PC-3 (cell line): ENCODE measurements around the gene TMTC2. TPM values are rescaled to one million over a fixed set of nuclear protein-coding genes. Genes with fewer than 3 reads are reported as not detected.

Experiments used
- ATAC-seq: fragments of 200-7000 bp; cut with Tn5 transposase; 2 replicates; pipeline ENCODE4 v1.9.1; 2020; ENCODE audit warnings: mild to moderate bottlenecking, moderate library complexity
- BruUV-seq: library from RNA; stranded (reverse); fragments of 400-500 nt; replicated peaks from 2 replicates; lab custom pipeline; 2021; lab: Mats Ljungman, UMichigan
- CTCF ChIA-PET: fragments of 300-600 bp; sonication (Branson Sonifier 250); formaldehyde crosslinking; loops from one replicate; lab custom pipeline; 2022; ENCODE audit warnings: antibody characterized with exemption; lab: Charles Lee
- POLR2A ChIA-PET: fragments of 300-600 bp; sonication (Branson Sonifier 250); formaldehyde crosslinking; loops from one replicate; lab custom pipeline; 2022; ENCODE audit warnings: antibody characterized with exemption; ENCODE audit not compliant: unreplicated experiment; lab: Charles Lee
- DNase-seq: peaks from one replicate; pipeline ENCODE4 v3.0.0-alpha.2; 2015
- H2AFZ ChIP-seq: fragments of 300-600 bp; sonication (generic); 2 replicates; pipeline ENCODE4 v1.6.0; 2016; ENCODE audit warnings: antibody characterized with exemption, low read length
- H3F3A ChIP-seq: fragments of 300-600 bp; sonication (generic); one replicate; pipeline ENCODE4 v1.6.0; 2017; ENCODE audit warnings: antibody characterized with exemption, low read length, control low read depth, mild to moderate bottlenecking; ENCODE audit not compliant: unreplicated experiment
- H3K27ac ChIP-seq: fragments of 300-600 bp; sonication (generic); 2 replicates; pipeline ENCODE4 v1.5.1; 2016; ENCODE audit warnings: mild to moderate bottlenecking, low read length
- H3K27me3 ChIP-seq: fragments of 300-600 bp; sonication (generic); 2 replicates; pipeline ENCODE4 v1.6.1; 2016; ENCODE audit warnings: low read length, mixed read lengths
- H3K36me3 ChIP-seq: fragments of 300-600 bp; sonication (generic); 2 replicates; pipeline ENCODE4 v1.6.1; 2016; ENCODE audit warnings: low read depth, mixed run types, low read length, mixed read lengths
- H3K4me1 ChIP-seq: fragments of 300-600 bp; sonication (generic); 2 replicates; pipeline ENCODE4 v1.5.1; 2016; ENCODE audit warnings: low read length; ENCODE audit not compliant: insufficient read depth
- H3K4me2 ChIP-seq: fragments of 300-600 bp; sonication (generic); 2 replicates; pipeline ENCODE4 v1.6.0; 2016; ENCODE audit warnings: low read length
- H3K4me3 ChIP-seq: fragments of 300-600 bp; sonication (generic); 2 replicates; pipeline ENCODE4 v1.5.1; 2016; ENCODE audit warnings: mild to moderate bottlenecking, low read length, mixed read lengths
- H3K79me2 ChIP-seq: fragments of 300-600 bp; sonication (generic); 2 replicates; pipeline ENCODE4 v1.6.1; 2017; ENCODE audit warnings: low read length, mixed read lengths
- H3K9ac ChIP-seq: fragments of 300-600 bp; sonication (generic); 2 replicates; pipeline ENCODE4 v1.6.0; 2016; ENCODE audit warnings: mild to moderate bottlenecking, low read length
- H3K9me2 ChIP-seq: fragments of 300-600 bp; sonication (generic); replicated peaks from 2 replicates; pipeline ENCODE4 v1.6.1; 2016; ENCODE audit warnings: mixed run types, low read length, mixed read lengths
- H3K9me3 ChIP-seq: fragments of 300-600 bp; sonication (generic); 2 replicates; pipeline ENCODE4 v1.6.1; 2016; ENCODE audit warnings: low read length, mixed read lengths
- H4K20me1 ChIP-seq: fragments of 300-600 bp; sonication (generic); 2 replicates; pipeline ENCODE4 v1.6.1; 2016; ENCODE audit warnings: low read length, mixed read lengths
- EZH2 ChIP-seq: fragments of 300-600 bp; sonication (generic); IDR thresholded peaks from one replicate; pipeline ENCODE4 v1.6.1; 2017; ENCODE audit warnings: antibody characterized with exemption, mild to moderate bottlenecking, low read length; ENCODE audit not compliant: unreplicated experiment
- EZH2phosphoT487 ChIP-seq: fragments of 300-600 bp; sonication (generic); IDR thresholded peaks from 2 replicates; pipeline ENCODE4 v1.6.1; 2018; ENCODE audit warnings: mild to moderate bottlenecking, antibody characterized with exemption, low read length, borderline replicate concordance
- intact Hi-C: fragments of 100-400 bp; cut with micrococcal nuclease; formaldehyde crosslinking; loops from 2 replicates; pipeline ENCODE4 v1.9.0; 2023
- total RNA-seq: library from RNA; depleted of rRNA; stranded (reverse); fragments of >200 nt; gene quantifications from 2 replicates; pipeline ENCODE4 v1.2.3, GENCODE V29; 2014
- TF ChIP-seq, protein P1 (sequence below): fragments of 300-600 bp; sonication (generic); conservative IDR thresholded peaks from 2 replicates; pipeline ENCODE4 v1.5.1; 2017; ENCODE audit warnings: antibody characterized with exemption, low read depth, mild to moderate bottlenecking, low read length

The TMTC2 gene
- total RNA-seq, 1 experiment from 2014 or later, result 10.7 TPM

DNA sequence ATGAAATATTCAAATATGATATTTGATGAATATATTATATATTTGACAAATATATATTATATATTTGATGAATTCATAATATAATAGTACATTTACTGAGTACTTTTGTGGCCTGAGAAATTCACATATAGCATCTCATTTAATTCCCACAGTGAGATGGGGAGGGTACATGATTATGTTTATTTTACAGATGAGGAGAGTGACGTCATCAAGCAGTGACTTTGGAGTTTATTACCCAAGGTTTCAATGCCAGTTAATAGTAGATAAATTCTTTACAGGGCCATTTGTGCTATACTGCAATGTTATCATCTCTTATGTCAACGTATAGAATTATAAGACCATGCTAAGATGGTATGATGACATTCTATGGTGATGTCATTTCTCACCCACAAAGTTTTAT, 352.7 kb downstream of the TMTC2 start:
- no peak for ATAC-seq
- BruUV-seq, result no TSS peak
- TF ChIP-seq EZH2 (no peak), EZH2phosphoT487 (no peak)
- TF ChIP-seq, protein P1, sequence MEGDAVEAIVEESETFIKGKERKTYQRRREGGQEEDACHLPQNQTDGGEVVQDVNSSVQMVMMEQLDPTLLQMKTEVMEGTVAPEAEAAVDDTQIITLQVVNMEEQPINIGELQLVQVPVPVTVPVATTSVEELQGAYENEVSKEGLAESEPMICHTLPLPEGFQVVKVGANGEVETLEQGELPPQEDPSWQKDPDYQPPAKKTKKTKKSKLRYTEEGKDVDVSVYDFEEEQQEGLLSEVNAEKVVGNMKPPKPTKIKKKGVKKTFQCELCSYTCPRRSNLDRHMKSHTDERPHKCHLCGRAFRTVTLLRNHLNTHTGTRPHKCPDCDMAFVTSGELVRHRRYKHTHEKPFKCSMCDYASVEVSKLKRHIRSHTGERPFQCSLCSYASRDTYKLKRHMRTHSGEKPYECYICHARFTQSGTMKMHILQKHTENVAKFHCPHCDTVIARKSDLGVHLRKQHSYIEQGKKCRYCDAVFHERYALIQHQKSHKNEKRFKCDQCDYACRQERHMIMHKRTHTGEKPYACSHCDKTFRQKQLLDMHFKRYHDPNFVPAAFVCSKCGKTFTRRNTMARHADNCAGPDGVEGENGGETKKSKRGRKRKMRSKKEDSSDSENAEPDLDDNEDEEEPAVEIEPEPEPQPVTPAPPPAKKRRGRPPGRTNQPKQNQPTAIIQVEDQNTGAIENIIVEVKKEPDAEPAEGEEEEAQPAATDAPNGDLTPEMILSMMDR, result no peak

DNA sequence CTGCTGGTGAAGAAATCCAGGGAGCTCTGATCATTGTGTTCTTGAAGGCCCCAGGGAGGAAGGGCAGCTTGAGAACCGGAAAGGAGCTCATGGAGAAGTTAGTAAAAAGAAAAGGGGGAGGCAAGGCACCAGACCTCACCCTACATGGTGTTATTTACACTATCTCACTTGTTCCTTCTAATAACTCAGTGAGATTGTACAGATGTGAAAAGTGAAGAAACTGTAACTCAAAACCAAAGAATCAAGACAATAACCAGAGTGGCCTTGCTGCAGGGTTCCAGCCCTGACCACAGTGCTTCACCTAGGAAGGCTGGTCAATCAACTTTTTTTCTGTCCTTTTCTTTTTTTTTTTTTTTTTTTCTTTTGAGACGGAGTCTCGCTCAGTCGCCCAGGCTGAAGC, 353.6 kb downstream of the TMTC2 start:
- Histone ChIP-seq H3K36me3 (no peaks in the 10 kb centered on the region), H3K4me2 (no peak overlapping the region), H2AFZ (no peak overlapping the region), H3F3A (no peaks in the 10 kb centered on the region), H3K4me1 (no peaks in the 10 kb centered on the region), H3K79me2 (no peaks in the 10 kb centered on the region), H3K27me3 (no peaks in the 10 kb centered on the region), H3K9ac (no peak overlapping the region), H3K27ac (no peak overlapping the region), H3K9me2 (no peaks in the 10 kb centered on the region), H3K9me3 (no peaks in the 10 kb centered on the region), H3K4me3 (no peak overlapping the region), H4K20me1 (no peaks in the 10 kb centered on the region)
- ATAC-seq (no peak), DNase-seq (no peak)
- TF ChIP-seq EZH2phosphoT487 (no peak), EZH2 (no peak)
- TF ChIP-seq, protein P1, result no peak
- intact Hi-C loops, result no loop called here
- no TSS peak for BruUV-seq
- ChIA-PET POLR2A (no interaction called here), CTCF (no interaction called here)

More for the DNA sequence above, 352.7 kb downstream of the TMTC2 start:
- no peaks in the 10 kb centered on the region for H4K20me1 ChIP-seq
- CTCF ChIA-PET, result no interaction called here
- intact Hi-C loops, result no loop called here
- no peak overlapping the region for H3K27ac ChIP-seq
- no peaks in the 10 kb centered on the region for H3F3A ChIP-seq
- no peaks in the 10 kb centered on the region for H3K4me1 ChIP-seq
- no peaks in the 10 kb centered on the region for H3K9me3 ChIP-seq
- no peaks in the 10 kb centered on the region for H3K9me2 ChIP-seq
- POLR2A ChIA-PET, result interaction anchor here (0.6 kb wide), 1 partner anchor 353 kb away, joined by 27 read pairs; the partner anchor contains the start of gene TMTC2
- no peaks in the 10 kb centered on the region for H3K36me3 ChIP-seq
- no peak overlapping the region for H2AFZ ChIP-seq
- no peaks in the 10 kb centered on the region for H3K79me2 ChIP-seq
- no peaks in the 10 kb centered on the region for H3K27me3 ChIP-seq
- no peak overlapping the region for H3K4me3 ChIP-seq
- H3K9ac ChIP-seq, result no peak overlapping the region
- no peak overlapping the region for H3K4me2 ChIP-seq
- DNase-seq, result no peak

DNA sequence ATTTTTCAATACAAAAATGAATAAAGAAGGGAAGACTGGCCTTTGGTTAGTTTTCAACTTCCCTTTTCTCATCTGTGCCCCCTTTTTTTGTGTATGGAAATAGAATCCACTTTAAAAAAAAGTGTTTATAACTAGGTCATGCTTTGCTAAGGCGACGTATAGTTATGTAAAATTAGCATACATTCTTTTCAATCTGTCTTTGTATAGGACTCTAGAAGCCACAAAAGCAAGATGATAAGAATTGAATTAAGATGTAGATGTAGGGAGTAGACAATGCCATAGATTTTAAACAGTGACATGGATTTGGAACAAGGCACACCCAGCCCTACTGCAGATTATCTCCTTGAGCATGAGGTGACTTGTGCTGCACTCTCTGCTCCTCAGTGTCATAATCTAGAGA, 354.3 kb downstream of the TMTC2 start:
- no TSS peak for BruUV-seq
- H3K4me3 ChIP-seq, result no peak overlapping the region
- no peak overlapping the region for H3K27ac ChIP-seq
- H3K4me2 ChIP-seq, result no peak overlapping the region
- POLR2A ChIA-PET, result no interaction called here
- no peaks in the 10 kb centered on the region for H3K27me3 ChIP-seq
- CTCF ChIA-PET, result interaction anchor here (0.5 kb wide), 1 partner anchor 1429 kb away, joined by 3 read pairs; no protein-coding TSS in a partner anchor
- no peaks in the 10 kb centered on the region for H3K79me2 ChIP-seq
- H3K9me2 ChIP-seq, result no peaks in the 10 kb centered on the region
- TF ChIP-seq EZH2 (no peak), EZH2phosphoT487 (no peak)
- TF ChIP-seq, protein P1, result no peak
- H3K4me1 ChIP-seq, result no peaks in the 10 kb centered on the region
- no peaks in the 10 kb centered on the region for H3K9me3 ChIP-seq
- no peaks in the 10 kb centered on the region for H4K20me1 ChIP-seq
- intact Hi-C loops, result no loop called here
- no peaks in the 10 kb centered on the region for H3K36me3 ChIP-seq
- H3K9ac ChIP-seq, result no peak overlapping the region
- H3F3A ChIP-seq, result no peaks in the 10 kb centered on the region
- ATAC-seq (no peak), DNase-seq (no peak)
- H2AFZ ChIP-seq, result no peak overlapping the region
